Stimulated activated CD8-positive, alpha-beta memory T cell treated with anti-CD3 and anti-CD28 coated beads, Interleukin-7, amount 100 ng/mL, for 48 hours (primary cell): Measurements from ENCODE around the gene POLR1A.

ENCODE experiments used
- DNase-seq, 2 donors: peaks; one replicate each; pipeline ENCODE4 v3.0.0-alpha.2; 2020; ENCODE audit warnings: low read depth in 1 of 2; ENCODE audit errors: extremely low read depth in 1 of 2

POLR1A gene

GRCh38 chr2:85981579-85982247 is 124.0 kb downstream of the POLR1A start:
- no peak for DNase-seq

- DNase-seq: no peak
Observed at GRCh38 chr2:85978883-85979780, 126.6 kb downstream of the POLR1A start.

GRCh38 chr2:85976106-85976920 is 129.4 kb downstream of the POLR1A start:
- DNase-seq: no peak

GRCh38 chr2:85975581-85975980 is 130.1 kb downstream of the POLR1A start:
- DNase-seq: no peak

GRCh38 chr2:85974390-85974789 is 131.3 kb downstream of the POLR1A start:
- no peak for DNase-seq

GRCh38 chr2:85972355-85972754 is 133.3 kb downstream of the POLR1A start:
- DNase-seq: no peak

GRCh38 chr2:85971366-85971765 is 134.3 kb downstream of the POLR1A start:
- no peak for DNase-seq
